ENCODE data around the gene GAB2.

Gene GAB2

DNA sequence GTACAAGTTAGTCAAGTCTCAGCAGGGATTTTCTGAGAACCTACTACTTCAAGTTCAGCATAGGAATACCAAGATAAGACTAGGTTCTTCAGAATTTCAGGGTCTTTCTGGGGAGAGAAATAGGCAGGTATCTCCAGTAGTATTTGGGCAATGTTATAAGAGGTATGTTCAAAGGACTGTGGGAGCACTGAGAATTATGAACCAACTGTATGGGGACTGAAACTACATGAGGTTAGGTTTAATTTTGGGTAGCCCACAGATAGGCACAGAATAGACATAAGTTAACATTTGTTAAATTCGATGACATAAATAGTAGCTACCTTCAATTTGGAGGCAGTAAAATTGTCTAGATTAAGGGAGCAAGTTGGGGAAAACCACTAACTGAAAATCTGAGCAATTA is 9.2 kb upstream of the GAB2 start:
- no peak for DNase-seq

DNA sequence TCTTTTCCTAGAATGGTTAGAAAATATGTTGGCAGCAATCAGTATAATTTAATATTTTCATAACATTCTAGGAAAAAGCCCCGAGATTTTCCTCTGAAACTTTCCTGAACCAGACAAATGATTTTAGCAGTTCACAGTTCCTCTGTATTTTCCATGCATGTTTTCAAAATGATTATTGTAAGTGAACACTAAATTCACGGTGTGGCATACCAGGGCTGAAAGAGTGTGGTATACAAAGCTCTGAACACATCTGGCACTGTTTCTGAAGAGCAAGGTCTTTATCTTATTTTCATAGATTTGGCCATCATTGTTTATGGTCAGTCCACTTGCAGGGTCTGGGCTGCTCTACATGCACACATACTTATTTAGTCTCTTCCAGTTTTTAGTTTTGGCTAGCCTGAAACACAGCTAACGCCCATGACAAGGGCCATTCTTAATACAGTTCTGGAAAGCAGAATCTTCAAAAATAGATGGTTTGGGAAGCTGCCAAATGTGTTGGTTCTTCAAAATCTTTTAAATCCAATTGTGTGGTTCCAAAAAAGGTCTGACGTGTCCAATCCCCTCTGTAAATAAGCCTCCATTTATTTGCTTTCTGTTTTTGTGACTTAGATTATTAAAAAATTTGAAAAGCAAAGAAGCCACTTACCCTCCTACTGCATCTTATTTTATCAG is 7.9 kb upstream of the GAB2 start:
- no peak for DNase-seq

DNA sequence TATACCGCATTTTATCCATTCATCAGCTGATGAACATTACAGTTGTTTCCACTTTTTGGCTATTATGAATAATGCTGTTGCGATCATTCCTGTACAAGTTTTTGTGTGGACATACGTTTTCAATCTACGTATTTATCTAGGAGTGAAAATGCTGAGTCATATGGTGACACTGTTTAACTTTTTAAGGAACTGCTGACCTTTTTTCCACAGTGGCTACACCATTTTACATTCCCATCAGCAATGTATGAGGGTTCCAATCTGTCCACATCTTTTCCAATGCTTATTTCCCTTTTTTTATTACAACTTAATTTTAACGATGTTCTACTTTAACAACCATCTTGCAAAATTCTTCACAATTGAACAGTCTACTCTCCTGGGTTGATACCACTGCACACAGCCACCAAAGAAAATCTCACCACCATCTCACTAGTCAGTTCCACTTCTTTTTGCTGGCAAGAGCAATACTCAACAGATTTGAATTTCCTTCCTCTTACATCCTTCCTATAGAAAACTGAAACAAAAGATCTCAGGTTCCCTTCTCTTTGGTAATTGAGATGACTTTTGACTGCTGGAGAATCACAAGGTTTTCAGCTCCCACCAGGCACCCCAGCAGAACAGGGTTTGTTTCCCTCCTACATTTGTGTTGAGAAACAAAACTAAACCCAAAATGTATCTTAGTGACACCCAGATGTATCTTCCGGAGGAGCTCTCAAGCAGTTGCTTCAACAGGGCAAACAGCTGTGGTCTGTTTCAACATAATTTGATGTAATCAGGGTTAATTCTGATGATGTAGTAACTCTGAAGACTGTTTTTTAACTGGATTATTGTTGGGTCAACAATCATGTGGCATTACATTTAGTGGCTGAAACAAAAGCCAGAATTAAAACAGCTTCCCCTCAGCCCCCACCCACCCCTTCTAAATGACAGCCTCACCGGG is 7.0 kb upstream of the GAB2 start:
- peak; percentile 42 for DNase-seq

DNA sequence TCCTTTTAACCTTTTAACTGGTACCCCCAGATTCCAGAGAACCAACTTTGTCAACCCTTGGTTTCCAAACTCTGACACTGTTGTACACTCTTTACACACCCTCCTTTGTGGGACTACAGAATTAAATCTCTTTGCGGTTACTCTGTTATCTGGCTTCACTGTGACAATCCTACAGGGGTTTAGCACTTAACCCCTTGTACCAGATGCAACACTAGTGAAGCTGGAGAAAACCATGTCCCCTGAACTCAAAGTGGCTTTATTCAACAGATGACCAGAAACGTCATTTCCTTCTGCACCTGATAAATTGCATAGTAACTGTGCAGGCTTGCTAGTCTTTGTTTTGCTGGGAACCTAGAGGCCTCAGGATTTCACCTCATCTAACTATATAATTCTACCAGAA is 5.6 kb upstream of the GAB2 start:
- no peak for DNase-seq

DNA sequence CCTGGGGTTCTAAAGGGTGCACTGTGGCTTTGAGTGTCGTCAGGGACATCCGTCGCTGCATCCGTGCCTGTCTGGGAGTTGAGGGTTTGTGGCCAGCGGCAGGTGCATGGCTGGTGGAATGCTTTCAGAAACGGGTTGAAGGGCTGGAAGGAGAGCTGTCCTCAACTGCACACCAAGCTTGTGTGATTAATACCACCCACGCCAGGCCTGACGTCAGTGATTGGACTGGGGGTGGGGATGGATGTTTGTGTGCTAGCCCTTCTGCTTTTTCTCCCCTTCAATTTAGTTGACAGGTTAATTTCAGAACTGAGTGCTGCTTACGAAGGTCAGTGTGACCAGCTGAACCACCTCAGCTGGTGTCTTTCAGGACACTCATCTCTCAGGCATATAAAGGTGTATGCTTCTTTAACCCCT is 3.2 kb upstream of the GAB2 start:
- DNase-seq, result peak; percentile 39

DNA sequence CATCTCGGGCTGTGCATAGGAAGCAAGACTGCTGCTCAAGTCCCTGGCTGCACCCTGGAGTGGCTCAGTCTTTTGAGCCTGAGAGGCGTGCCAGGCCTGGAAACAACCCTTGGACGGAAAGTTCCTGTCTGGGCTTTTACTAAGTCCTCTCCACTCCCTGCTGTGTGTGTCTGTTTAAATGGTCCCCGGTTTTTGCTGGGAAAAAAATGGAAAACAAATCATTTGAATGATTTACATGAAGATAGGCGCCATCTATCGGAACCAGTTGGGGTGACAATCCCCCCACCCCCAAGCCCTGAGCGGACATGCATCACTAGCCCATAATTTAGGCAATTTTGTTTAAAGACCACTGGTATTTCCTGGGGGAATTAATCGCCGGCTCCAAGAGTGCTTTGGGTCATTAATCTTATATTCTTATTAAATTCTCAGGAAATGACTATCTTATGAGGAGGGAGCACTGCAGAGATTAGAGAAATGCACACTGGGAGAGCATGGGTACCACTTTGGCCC is 2.7 kb upstream of the GAB2 start:
- DNase-seq, result peak; percentile 60

DNA sequence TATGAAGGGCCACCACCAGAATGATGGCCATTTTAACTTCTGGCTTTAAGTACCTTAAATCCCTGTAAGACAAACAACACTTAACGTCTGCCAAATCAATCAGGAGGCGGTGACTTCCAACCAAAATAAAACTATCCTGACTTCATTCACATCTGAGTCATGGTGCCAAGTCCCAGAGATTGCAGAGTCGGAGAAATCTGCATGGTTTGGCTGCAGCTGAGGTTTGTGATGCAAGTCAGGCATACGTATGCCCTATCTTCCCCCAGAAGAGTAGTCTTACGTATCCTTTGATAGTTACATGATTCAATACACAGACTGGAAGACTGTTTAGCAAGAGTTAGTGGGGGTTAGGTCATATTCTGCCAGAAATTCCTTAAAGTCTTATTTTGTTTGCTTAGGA is 1.7 kb upstream of the GAB2 start:
- no peak for DNase-seq

DNA sequence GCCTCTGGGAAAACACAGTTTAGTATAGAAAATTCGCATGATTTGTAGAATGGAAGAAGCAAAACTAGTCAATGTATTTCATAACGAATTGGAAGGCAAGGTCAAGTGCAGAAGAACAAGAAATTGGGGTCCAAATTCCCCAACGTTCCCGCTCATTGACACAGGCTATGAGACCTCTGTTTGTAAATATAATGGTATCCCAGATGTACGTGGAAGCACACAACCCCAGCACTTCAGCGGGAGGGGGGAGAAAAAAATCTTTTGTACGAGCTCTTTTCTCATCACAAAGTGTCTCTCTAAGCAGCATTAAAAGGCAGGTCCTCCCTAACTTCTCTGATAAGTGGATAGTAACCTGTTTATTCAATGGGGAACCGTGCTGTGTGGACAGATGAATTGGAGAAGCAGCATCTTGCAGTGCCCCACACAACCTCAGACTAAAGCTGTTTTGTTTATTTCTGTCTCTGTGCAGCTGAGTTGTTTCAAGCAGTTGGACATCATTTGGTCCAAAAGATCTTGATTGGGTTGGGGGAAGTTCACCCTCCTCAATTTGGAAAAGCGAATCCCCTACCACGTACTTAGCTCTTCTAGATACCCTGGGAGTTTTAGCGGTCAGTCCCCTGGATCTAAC is 1.1 kb upstream of the GAB2 start:
- no peak for DNase-seq

DNA sequence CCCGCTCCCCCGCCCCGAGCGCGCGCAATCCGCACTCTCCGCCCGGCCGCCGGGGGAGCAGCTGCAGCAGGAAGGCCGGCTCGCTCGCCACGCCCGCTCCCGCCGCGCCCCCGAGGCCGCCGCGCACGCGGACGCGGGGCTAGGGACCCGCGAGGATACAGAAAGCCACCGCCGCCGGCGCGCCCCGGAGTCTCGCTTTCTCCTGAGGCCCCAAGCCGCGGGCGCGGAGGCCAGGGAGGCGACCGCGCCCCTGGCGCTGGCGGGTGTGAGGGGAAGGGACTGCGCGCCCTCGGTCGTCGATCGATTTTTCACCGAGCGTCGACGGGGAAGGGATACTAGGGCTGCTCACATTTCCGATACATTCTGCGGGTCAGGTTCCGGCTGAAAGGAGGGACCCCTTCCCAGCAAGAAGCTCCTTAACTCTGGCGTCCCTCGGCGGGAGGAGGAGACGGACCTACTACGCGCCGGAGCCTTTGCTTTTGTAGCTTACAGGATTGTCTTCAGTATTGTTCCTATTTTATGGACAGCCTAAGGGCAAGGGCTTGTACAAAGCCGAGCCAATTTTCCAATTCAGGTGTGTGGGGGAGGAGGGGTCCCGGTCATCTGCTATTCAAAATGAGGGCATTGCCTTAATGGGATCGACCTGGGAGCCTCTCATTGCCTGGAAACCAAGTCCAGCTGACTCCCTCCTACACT is 416 bp upstream of the GAB2 start:
- peak; percentile 83 for DNase-seq

DNA sequence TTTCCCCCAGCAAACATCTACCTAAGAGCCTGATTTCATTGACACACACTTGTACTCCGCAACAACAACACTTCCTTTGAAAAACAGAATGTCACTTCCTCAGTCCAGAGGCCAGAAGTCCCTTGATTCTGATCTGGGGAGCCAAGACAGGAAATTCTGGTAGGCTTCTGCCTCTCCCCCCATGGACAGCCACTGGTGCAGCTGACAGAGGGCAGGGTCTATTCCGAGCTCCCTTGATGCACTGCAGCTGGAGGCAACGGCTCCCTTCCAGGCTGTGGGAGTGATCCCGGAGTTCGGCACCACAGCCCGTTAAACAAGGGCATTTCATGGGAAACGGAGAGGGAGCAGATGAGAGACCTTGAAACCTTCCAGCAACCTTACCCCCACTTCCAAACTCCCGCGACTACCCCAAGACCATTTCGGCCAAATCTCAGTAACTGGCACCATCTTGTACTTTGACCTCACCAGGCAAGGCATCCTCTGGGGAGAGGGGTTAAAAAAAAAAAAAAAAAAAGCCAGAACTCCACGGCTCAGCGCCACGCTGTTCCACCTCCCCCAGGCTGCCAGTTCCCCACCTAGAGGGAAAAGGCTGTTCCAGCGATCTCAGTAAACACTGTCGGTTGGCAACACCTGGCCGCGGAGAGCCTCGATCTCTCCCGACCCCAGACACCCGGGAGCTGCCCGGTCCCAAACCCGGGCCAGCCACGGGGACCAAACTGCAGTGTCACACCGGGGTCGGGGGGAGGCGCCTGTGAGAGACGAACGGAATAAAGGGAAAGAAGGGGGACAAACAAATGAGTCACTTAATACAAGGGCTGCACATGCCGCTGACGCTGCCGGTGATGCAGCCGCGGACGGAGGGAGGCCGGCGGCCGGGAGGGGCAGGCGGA is 1.1 kb downstream of the GAB2 start:
- DNase-seq, result peak; percentile 83

DNA sequence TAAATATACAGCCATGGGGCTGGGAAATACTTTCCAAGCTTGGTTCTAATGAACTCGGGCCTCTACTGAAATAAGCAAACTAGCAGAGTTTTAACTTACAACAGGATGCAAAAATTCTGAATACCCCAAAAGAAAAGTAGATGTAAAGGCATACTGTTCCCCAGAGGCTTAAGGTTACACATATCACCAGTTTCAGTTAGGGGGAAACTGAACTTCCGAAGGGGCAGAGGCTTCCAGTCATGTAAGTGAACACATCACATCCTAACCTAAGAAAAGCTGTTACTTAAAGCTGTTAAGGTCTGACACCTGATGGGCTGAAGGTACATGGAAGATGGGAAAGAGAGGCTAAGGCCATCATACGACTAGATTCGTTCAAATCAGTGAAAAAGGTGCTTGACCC is 2.3 kb downstream of the GAB2 start:
- DNase-seq, result no peak

DNA sequence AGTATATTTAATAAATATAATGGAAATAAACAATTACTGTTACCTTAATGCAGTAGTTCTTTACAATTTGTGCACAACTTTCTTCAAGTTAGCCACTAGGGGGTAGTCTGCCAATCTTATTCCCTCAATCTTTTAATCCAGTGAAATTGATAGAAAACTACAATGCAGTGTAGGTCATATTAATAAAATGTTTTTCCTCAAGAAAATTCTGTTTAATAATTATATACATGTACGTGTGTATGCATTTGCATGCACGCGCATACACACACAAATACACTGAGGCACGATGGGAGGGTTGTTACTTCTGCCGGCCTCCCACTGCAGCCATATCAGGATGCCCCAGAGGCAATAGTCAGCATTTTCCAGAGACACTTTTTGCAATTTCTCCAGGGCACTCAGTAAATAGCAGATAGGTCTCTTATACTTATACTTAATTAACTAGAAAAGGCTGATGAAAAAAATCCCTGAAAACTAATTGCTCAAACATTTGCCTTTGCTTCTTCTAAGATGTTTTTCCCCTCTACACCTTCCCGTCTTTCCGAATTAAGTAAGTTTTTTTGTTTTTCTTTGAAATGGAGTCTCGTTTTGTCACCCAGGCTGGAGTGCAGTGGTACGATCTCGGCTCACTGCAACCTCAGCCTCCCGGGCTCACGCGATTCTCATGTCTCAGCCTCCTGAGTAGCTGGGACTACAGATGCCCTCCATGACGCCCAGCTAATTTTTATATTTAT is 3.1 kb downstream of the GAB2 start:
- no peak for DNase-seq

DNA sequence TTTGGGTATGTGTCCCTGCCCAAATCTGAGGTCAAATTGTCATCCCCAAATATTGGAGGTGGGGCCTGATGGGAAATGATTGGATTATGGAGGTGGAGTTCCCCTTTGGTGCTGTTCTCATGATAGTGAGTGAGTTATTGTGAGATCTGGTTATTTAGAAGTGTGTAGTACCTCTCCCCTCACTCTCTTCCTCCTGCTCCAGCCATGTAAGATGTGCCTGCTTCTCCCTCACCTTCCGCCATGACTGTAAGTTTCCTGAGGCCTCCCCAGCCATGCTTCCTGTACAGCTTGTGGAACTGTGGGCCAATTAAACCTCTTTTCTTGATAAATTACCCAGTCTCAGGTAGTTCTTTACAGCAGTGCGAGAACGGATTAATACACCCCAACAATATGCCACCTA is 9.0 kb downstream of the GAB2 start:
- no peak for DNase-seq

DNA sequence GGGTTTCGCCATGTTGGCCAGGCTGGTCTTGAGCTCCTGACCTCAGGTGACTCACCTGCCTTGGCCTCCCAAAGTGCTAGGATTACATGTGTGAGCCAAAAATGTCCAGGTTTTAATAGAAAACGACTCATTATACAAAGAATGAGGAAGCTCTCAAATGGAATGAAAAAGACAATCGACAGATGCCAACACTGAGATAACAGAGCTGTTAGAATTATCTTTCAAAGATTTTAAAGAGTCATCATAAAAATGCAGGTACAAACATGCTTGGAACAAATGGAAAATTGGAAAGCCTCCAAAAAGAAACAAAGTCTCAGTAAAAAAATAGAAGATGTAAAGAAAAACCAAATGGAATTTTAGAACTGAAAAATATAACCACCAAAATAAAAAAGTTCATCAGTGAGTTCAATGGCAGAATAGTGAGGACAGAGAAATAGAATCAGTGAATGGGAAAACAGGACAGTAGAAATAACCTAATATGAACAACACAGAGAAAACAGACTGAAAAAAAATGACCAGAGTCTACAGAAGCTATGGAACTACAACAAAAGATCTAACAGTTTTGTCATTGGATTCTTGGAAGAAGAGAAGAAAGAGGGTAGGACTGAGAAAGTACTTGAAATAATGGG is 10.9 kb downstream of the GAB2 start:
- no peak for DNase-seq

DNA sequence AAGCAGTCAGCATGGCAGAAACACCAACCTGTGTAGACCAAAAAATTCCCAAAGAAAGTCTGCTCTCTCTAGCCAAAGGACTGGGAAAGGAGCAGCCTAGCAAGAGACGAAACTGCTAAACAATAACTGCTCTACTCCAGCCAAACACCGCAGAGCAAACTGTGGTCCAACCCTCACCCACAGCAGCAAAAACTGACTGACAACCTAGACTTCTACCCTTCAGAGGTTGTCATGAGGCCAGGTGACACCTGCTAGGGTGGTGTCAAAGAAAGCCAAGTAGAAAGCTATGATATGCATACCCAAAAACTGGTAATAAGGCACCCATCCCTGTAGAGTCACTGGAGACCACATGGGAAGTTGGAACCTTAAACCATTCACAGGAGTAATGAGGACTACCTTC is 11.8 kb downstream of the GAB2 start:
- DNase-seq, result no peak

DNA sequence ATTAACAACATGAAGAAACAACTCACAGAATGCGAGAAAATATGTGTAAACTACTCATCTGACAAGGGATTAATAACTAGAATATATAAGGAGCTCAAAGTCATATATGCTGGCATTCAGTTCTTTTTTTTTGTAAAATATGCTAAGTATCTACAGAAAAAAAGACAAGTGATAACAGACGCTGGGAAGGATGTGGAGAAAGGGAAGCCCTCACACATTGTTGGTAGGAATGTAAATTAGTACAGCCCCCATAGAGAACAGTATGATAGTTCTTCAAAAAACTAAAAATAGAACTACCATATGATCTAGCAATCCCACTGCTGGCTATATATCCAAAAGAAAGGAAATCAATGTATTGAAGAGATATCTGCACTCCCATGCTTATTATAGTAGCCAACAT is 13.8 kb downstream of the GAB2 start:
- no peak for DNase-seq

DNA sequence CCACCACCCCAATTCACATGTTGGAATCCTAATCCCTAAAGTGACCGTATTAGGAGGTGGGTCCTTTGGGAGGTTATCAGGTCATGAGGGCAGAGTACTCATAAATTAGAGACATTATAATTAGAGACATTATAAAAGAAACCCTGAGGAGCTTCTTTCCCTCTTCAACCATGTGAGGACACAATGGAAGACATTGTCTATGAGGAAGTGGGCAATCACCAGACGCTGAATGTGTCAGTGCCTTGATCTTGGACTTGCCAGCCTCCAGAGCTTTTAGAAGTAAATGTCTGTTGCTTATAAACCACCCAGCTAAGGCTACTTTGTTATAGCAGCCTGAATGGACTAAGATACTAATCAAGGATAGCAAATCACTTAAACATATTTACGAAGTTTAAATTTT is 14.8 kb downstream of the GAB2 start:
- DNase-seq, result no peak

DNA sequence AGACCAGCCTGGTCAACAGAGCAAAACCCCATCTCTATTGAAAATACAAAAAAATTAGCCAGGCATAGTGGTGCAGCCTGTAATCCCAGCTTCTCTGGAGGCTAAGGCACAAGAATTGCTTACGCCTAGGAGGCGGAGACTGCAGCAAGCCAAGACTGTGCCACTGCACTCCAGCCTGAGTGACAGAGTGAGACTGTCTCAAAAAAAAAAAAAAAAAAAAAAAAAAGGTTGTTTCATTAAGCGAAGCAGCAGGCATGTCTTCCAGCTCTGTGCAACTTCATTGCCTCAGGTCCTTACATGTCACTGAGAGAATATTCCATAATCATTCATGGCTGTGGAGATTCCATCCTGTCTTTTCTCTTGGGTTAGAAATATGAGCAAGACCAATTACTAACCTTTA is 16.9 kb downstream of the GAB2 start:
- DNase-seq, result no peak

DNA sequence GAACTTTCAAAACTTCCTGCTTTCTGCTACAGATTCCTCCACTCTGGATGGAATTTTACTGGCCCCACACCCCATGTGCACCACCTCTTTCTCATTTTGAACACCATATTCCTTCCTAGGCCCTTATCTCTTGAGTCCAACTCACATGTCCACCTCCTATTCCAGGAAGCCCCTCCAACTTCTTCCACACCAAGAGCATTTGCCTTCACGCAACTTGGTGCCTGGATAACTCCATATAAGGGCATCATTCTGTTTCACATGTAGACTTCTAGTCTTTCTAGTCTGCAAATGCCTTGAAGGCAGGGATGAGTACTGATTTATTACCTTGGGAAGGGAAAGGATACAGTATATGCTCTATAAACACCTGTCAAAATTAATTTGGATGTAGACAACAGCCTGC is 17.5 kb downstream of the GAB2 start:
- no peak for DNase-seq

DNA sequence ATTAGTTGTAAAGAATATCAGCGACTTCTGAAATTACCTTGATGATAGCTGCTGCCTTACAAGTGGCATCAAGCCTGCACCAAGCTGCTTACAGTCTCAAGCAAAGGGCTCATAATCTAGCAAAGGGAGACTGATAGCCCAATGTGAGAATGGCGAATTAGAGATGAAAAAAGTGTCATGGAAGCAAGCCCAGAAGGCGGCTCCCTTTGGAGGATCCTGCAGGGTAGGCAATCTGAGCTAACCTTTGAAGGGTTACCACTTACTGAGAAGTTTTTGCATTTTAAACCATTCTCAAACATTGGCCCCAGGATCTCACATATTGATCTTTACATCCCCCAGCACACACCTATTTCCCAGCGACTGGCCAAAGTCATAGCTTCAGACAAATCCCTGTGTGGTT is 18.5 kb downstream of the GAB2 start:
- no peak for DNase-seq

DNA sequence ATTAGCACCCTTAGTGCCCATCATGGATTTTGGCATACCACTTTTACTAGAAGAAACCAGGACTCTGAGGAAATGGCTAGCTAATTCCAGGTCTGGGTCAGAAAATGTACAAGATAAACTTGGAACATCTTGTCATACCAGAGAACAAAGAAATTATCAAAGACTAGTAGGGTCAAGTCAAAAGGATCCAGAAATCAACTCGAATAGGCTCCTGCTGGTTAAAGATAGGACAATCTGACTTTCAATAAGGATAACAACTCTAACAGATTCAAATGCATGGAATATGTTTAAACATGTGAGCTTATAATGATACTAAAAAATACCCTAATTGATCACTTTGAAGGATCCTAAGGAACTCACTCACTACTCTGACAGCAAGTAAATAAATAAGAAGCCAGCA is 18.9 kb downstream of the GAB2 start:
- DNase-seq, result no peak

Data from activated CD4-positive, alpha-beta T cell treated with anti-CD3 and anti-CD28 coated beads, Interleukin-2, Interleukin-6, amounts not matched to agents 100 ng/mL and 50 ng/mL, durations not matched to agents 16 hours and 8 hours (primary cell).